Astrocyte of the spinal cord (primary cell): ENCODE data around the gene DIAPH1.

Experiments
- DNase-seq: peaks from one replicate; pipeline ENCODE4 v3.0.0; 2011; ENCODE audit warnings: low read depth, low spot score
- H3K4me3 ChIP-seq: 2 replicates; pipeline ENCODE4 v1.5.1; 2011; ENCODE audit warnings: low read depth, mild to moderate bottlenecking, low read length, moderate library complexity
- CTCF ChIP-seq: IDR thresholded peaks from 2 replicates; pipeline ENCODE4 v1.5.1; 2012; ENCODE audit warnings: low read depth, mild to moderate bottlenecking, low read length, inconsistent platforms
- in situ Hi-C: cut with HindIII; loops from 2 replicates; pipeline ENCODE4 v1.10.0; 2017; ENCODE audit warnings: low sequenced_read_pairs

Gene DIAPH1

GRCh38 chr5:141630570-141631140 lies 11.9 kb upstream of the DIAPH1 start:
- no peak for TF ChIP-seq CTCF
- H3K4me3 ChIP-seq: no peak overlapping the region

GRCh38 chr5:141628175-141628788 lies 9.5 kb upstream of the DIAPH1 start:
- no peak for DNase-seq
- no peak overlapping the region for H3K4me3 ChIP-seq
- TF ChIP-seq CTCF: no peak
- in situ Hi-C loops: no loop called here

More at GRCh38 chr5:141630570-141631140, 11.9 kb upstream of the DIAPH1 start:
- no peak for DNase-seq
- in situ Hi-C loops: no loop called here

- DNase-seq: no peak
- H3K4me3 ChIP-seq: no peak overlapping the region
- no peak for TF ChIP-seq CTCF
- in situ Hi-C loops: no loop called here
Observed at GRCh38 chr5:141623611-141624010, 4.8 kb upstream of the DIAPH1 start.

- no peak for TF ChIP-seq CTCF
Observed at GRCh38 chr5:141623186-141623585, 4.4 kb upstream of the DIAPH1 start.

GRCh38 chr5:141618030-141618803 lies 583 bp downstream of the DIAPH1 start:
- DNase-seq: peak; percentile 32
- TF ChIP-seq CTCF: no peak
- peak overlapping the region; percentile 84 for H3K4me3 ChIP-seq
- in situ Hi-C loops: no loop called here

More at GRCh38 chr5:141623186-141623585, 4.4 kb upstream of the DIAPH1 start:
- no peak for DNase-seq
- H3K4me3 ChIP-seq: no peak overlapping the region
- in situ Hi-C loops: no loop called here

- no peak for TF ChIP-seq CTCF
- DNase-seq: peak; percentile 19
- H3K4me3 ChIP-seq: peak overlapping the region; percentile 84
- in situ Hi-C loops: no loop called here
Observed at GRCh38 chr5:141617682-141618029, 1.1 kb downstream of the DIAPH1 start.
